ENCODE results near the gene SORCS2. TPM values are rescaled to one million over a fixed set of nuclear protein-coding genes. Genes with fewer than 3 reads are reported as not detected.

Gene SORCS2
- polyA plus RNA-seq, 1 of the 3 experiments (the other 2 are of a cell fraction), result 1.6 TPM

- no peaks in the 10 kb centered on the region for H3K9me2 ChIP-seq
- no peak for TF ChIP-seq REST (IDR thresholded peaks at IDR 0.05; ENCODE audit: low read depth, low read length)
- no peak for TF ChIP-seq POLR2AphosphoS5 (IDR thresholded peaks at IDR 0.05; ENCODE audit: low read depth, low read length)
- TF ChIP-seq GABPA (IDR thresholded peaks at IDR 0.05; ENCODE audit: low read depth), result no peak
- TF ChIP-seq PBX3 (IDR thresholded peaks at IDR 0.05), result no peak
- TF ChIP-seq USF1 (IDR thresholded peaks at IDR 0.05; ENCODE audit: borderline replicate concordance, low read depth), result no peak
- TF ChIP-seq TAF1 (IDR thresholded peaks at IDR 0.05; ENCODE audit: borderline replicate concordance, low read depth, low read length), result no peak
- H3K9ac ChIP-seq, result no peak overlapping the region
- H2AFZ ChIP-seq (ENCODE audit: low read depth), result no peak overlapping the region
- H4K20me1 ChIP-seq (ENCODE audit: insufficient read depth), result no peaks in the 10 kb centered on the region
- H3F3A ChIP-seq (replicated peaks; ENCODE audit: insufficient read depth), result no peaks in the 10 kb centered on the region
- DNase-seq, result no peak
- no peaks in the 10 kb centered on the region for H3K36me3 ChIP-seq (replicated peaks in 1 of 2; ENCODE audit: control insufficient read depth in 1 of 2, insufficient read depth in 2 of 2, low read length in 1 of 2)
- ChIA-PET POLR2A (no interaction called here), CTCF (no interaction called here)
- H3K9me3 ChIP-seq, result no peaks in the 10 kb centered on the region
- 79% methylated on average over 11 of the region's 14 CpGs for WGBS (ENCODE audit: low lambda C conversion rate)
- H3K4me1 ChIP-seq (ENCODE audit: control insufficient read depth in 1 of 2, insufficient read depth in 2 of 2, low read depth in 1 of 2, low read length in 1 of 2), result no peaks in the 10 kb centered on the region
- no peak overlapping the region for H3K4me3 ChIP-seq (ENCODE audit: low read depth in 2 of 2, low read length in 1 of 2)
- no peaks in the 10 kb centered on the region for H3K79me2 ChIP-seq (ENCODE audit: insufficient read depth)
- H3K27ac ChIP-seq (ENCODE audit: low read depth in 2 of 2, low read length in 1 of 2), result no peak overlapping the region
- no peaks in the 10 kb centered on the region for H3K27me3 ChIP-seq (ENCODE audit: insufficient read depth)
- no peak overlapping the region for H3K4me2 ChIP-seq
These were observed 544.9 kb downstream of the SORCS2 start for GRCh38 chr4:7737268-7737645.

GRCh38 chr4:7737752-7738457, 545.6 kb downstream of the SORCS2 start:
- Histone ChIP-seq H3K9me3 (no peaks in the 10 kb centered on the region), H3F3A (replicated peaks; ENCODE audit: insufficient read depth) (no peaks in the 10 kb centered on the region), H3K27me3 (ENCODE audit: insufficient read depth) (no peaks in the 10 kb centered on the region), H3K79me2 (ENCODE audit: insufficient read depth) (no peaks in the 10 kb centered on the region), H3K4me3 (ENCODE audit: low read depth in 2 of 2, low read length in 1 of 2) (no peak overlapping the region), H3K27ac (ENCODE audit: low read depth in 2 of 2, low read length in 1 of 2) (no peak overlapping the region), H3K9ac (no peak overlapping the region), H3K4me1 (ENCODE audit: control insufficient read depth in 1 of 2, insufficient read depth in 2 of 2, low read depth in 1 of 2, low read length in 1 of 2) (no peaks in the 10 kb centered on the region), H4K20me1 (ENCODE audit: insufficient read depth) (no peaks in the 10 kb centered on the region), H3K9me2 (no peaks in the 10 kb centered on the region), H3K36me3 (replicated peaks in 1 of 2; ENCODE audit: control insufficient read depth in 1 of 2, insufficient read depth in 2 of 2, low read length in 1 of 2) (no peaks in the 10 kb centered on the region), H2AFZ (ENCODE audit: low read depth) (no peak overlapping the region), H3K4me2 (no peak overlapping the region)
- no peak for TF ChIP-seq TAF1 (IDR thresholded peaks at IDR 0.05; ENCODE audit: borderline replicate concordance, low read depth, low read length)
- no peak for TF ChIP-seq GABPA (IDR thresholded peaks at IDR 0.05; ENCODE audit: low read depth)
- TF ChIP-seq EZH2phosphoT487 (IDR thresholded peaks at IDR 0.05; ENCODE audit: borderline replicate concordance, low read depth), result no peak
- no peak for TF ChIP-seq ELF1 (IDR thresholded peaks at IDR 0.05)
- TF ChIP-seq ZBTB33 (IDR thresholded peaks at IDR 0.05; ENCODE audit: borderline replicate concordance, low read depth), result no peak
- no peak for TF ChIP-seq SIN3A (IDR thresholded peaks at IDR 0.05; ENCODE audit: borderline replicate concordance, low read depth, low read length)
- DNase-seq, result no peak
- CTCF ChIA-PET, result no interaction called here
- POLR2A ChIA-PET, result no interaction called here
- WGBS (ENCODE audit: low lambda C conversion rate), result 84% methylated on average over 7 of the region's 19 CpGs

Data from SK-N-SH (cell line).